OCI-LY3 (cell line): Measurements from ENCODE around the gene HIVEP2.

Experiments used
- EZH2phosphoT487 ChIP-seq: fragments of 200-600 bp; shearing (Covaris generic); IDR thresholded peaks from 2 replicates; pipeline ENCODE4 v1.6.1; 2018; ENCODE audit warnings: antibody characterized with exemption, mixed run types, low read depth
- TF ChIP-seq, protein P1 (sequence below): fragments of 200-600, 300-600 bp; sonication (generic); IDR thresholded peaks from 2 replicates; pipeline ENCODE4 v1.5.1; 2014; ENCODE audit warnings: antibody characterized with exemption, low read length, low read depth

DNA sequence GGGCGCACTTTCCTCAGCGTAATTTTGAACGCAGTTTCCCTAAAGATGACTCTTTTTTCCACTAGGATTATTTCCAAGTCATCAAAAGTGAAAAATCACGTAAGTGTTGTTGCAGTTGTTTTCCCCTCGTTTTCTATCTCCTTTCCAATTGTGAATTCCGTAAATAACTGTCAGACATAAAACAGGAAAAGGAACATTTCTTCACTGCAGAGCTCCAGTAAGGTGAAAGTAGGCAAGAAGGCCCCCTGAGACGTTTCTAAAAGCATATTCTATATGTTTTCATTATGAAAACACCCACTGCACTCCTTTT, 17.8 kb downstream of the HIVEP2 start:
- TF ChIP-seq, protein P1, sequence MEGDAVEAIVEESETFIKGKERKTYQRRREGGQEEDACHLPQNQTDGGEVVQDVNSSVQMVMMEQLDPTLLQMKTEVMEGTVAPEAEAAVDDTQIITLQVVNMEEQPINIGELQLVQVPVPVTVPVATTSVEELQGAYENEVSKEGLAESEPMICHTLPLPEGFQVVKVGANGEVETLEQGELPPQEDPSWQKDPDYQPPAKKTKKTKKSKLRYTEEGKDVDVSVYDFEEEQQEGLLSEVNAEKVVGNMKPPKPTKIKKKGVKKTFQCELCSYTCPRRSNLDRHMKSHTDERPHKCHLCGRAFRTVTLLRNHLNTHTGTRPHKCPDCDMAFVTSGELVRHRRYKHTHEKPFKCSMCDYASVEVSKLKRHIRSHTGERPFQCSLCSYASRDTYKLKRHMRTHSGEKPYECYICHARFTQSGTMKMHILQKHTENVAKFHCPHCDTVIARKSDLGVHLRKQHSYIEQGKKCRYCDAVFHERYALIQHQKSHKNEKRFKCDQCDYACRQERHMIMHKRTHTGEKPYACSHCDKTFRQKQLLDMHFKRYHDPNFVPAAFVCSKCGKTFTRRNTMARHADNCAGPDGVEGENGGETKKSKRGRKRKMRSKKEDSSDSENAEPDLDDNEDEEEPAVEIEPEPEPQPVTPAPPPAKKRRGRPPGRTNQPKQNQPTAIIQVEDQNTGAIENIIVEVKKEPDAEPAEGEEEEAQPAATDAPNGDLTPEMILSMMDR: no peak
- TF ChIP-seq EZH2phosphoT487: no peak
